ENCODE data around the gene TIMP3.
"Not testable (repeated sequence)": the region's sequence is repeated elsewhere in the genome, so short reads cannot be mapped to it uniquely, and the experiment has no call there.

Gene TIMP3

GRCh38 chr22:32855045-32855756, 53.7 kb downstream of the TIMP3 start:
- no peak for DNase-seq (ENCODE audit: low read depth)

- no peak for DNase-seq (ENCODE audit: low read depth)
Observed at GRCh38 chr22:32858121-32858703, 56.7 kb downstream of the TIMP3 start.

DNA sequence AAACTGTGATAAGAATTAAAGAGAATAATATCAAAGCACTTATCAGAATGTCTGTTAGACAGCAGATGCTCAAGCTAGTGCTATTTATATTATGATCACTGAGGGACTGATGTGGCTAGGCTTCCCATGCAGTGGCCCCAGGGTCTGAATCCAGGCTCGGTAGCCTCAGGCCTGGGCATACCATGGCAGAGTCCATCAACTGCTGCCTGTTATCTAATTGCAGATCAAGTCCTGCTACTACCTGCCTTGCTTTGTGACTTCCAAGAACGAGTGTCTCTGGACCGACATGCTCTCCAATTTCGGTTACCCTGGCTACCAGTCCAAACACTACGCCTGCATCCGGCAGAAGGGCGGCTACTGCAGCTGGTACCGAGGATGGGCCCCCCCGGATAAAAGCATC, 57.5 kb downstream of the TIMP3 start:
- no peak for DNase-seq (ENCODE audit: low read depth)

DNA sequence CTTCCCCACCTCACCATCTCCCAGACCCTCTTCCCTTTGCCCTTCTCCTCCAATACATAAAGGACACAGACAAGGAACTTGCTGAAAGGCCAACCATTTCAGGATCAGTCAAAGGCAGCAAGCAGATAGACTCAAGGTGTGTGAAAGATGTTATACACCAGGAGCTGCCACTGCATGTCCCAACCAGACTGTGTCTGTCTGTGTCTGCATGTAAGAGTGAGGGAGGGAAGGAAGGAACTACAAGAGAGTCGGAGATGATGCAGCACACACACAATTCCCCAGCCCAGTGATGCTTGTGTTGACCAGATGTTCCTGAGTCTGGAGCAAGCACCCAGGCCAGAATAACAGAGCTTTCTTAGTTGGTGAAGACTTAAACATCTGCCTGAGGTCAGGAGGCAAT, 58.2 kb downstream of the TIMP3 start:
- DNase-seq (ENCODE audit: low read depth) = no peak

DNA sequence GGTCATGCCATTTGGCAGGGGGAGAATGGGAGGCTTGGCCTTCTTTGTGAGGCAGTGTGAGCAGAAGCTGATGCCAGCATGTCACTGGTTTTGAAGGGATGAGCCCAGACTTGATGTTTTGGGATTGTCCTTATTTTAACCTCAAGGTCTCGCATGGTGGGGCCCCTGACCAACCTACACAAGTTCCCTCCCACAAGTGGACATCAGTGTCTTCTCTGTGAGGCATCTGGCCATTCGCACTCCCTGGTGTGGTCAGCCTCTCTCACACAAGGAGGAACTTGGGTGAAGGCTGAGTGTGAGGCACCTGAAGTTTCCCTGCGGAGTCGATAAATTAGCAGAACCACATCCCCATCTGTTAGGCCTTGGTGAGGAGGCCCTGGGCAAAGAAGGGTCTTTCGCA, 59.8 kb downstream of the TIMP3 start:
- no peak for DNase-seq (ENCODE audit: low read depth)

DNA sequence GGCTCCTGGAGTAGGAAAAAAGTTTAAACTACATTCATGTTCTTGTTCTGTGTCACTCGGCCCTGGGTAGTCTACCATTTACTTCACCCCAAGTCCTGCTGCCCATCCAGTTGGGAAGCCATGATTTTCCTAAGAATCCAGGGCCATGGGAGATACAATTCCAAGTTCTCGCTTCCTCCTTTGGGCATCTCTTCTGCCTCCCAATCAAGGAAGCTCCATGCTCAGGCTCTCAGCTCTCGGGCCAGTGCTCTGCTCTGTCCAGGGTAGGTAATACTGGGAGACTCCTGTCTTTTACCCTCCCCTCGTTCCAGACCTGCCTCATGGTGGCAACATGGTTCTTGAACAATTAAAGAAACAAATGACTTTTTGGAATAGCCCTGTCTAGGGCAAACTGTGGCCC, 60.6 kb downstream of the TIMP3 start:
- DNase-seq (ENCODE audit: low read depth) = no peak

GRCh38 chr22:32862936-32863661, 61.6 kb downstream of the TIMP3 start:
- DNase-seq (ENCODE audit: low read depth) = no peak

DNA sequence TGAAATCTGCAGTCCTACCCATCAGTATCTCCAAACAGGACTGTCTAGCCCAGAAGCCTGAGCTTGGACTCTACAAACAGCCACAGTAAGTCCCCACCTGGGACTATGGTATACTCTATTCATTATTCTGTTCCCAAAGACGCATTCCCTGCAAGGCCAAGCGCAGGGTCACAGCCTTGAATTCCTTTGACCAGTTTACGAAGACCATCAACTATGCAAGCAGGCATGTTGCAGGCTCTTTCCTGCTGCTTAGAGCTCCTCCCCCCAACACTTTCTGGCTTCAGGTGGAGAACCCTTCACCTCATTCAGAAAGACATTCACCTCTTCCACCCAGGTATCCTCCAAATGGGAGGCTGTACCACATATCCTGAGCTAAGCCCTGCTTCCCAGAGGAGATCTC, 62.5 kb downstream of the TIMP3 start:
- DNase-seq (ENCODE audit: low read depth) = no peak

- DNase-seq (ENCODE audit: low read depth) = no peak
Observed at GRCh38 chr22:32864596-32864995, 63.1 kb downstream of the TIMP3 start.

- DNase-seq (ENCODE audit: low read depth) = no peak
Observed at GRCh38 chr22:32866953-32867352, 65.4 kb downstream of the TIMP3 start.

DNA sequence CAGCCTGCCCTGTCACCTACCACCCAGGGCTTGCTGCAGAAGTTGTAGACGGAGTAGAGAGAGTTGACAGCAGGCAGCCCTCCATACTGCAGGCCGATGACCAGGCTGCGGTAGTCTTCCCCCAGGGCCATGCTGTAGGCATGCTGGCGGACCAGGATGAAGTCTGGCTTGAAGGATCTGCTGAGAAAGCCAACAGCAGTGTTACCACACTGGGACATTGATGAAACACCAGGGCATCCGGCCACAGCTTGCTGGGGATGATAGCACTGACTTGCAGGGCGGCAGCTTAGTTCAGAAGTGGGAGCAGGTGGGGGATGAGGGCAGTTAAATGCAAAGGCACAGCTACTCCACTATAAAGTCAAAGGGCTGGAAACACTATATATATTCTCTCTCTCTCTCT, 67.4 kb downstream of the TIMP3 start:
- no peak for DNase-seq (ENCODE audit: low read depth)

DNA sequence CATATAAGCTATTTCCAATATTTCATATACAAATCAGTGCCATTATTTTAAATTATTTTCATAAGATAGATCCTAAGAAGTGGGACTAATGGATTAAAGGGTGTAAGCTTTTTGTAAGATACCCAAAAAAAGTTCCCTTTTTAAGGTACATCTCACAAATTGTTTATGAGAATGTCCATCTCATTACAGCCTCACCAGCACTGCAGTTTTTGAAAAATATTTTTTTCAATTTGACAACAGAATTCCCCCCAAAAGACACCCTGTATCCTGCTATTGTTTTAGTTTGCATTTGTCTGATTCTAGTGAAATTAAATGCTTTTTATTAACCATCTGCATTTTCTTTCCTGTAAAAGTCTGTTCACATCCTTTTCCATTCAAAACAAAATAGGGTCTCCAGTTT, 69.0 kb downstream of the TIMP3 start:
- DNase-seq (ENCODE audit: low read depth) = no peak

- DNase-seq (ENCODE audit: low read depth) = not testable (repeated sequence)
Observed at GRCh38 chr22:32873604-32874003, 72.1 kb downstream of the TIMP3 start.

DNA sequence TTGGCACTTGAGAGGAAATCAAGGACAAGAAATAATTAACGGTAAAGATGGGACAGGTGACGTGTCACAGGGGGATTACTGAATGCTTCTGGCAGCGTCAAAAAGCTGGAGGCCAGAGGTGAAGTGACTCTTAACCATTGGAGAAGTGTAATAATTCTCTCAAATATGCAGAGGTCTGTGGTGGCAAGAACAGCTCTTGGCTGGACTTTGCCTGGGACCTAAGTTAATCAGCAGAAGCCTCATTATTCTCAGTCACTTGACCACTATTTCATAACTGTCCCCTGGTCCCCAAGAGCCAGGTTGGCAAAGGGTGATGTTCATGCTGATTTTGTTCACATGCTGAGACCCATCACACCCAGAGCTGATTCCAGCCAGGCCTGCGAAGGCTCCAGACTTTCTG, 72.9 kb downstream of the TIMP3 start:
- no peak for DNase-seq (ENCODE audit: low read depth)

GRCh38 chr22:32874976-32875375, 73.5 kb downstream of the TIMP3 start:
- no peak for DNase-seq (ENCODE audit: low read depth)

DNA sequence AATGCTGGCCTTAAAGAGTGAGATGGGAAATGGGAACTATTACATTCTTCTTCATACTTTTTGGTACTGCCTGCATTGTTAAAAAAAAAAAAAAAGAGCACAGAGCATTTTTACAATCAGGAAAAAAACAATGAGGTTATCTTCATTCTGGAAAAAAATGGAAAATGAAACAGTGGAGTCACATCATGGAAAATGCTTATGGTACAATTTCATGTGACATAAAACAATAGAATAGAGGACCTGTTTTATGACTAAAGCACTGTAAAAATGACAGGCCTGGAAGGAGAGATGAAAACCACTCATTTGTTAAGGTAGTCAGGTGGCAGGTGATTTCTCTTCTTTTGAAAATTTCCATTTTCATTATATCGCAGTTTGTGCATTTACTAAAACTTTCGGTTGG, 75.0 kb downstream of the TIMP3 start:
- DNase-seq (ENCODE audit: low read depth) = no peak

DNA sequence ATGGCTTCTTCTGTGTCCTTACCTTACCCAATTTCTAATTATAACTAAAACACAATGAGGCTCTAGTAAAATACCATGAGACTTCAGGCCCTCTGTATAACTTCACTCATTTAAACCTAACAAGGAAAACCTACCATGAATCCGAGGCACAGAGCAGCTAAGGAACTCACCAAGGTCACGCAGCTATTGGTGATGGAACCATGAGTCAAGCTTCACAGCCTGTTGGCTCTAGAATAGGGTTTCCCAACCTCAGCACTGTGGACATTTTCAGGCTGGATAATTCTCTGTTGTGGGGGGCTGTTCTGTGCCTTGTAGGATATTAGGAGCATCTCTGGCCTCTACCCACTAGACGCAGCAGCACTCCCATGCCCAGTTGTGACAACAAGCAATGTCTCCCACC, 75.7 kb downstream of the TIMP3 start:
- DNase-seq (ENCODE audit: low read depth) = no peak

- DNase-seq (ENCODE audit: low read depth) = no peak
Observed at GRCh38 chr22:32879550-32879949, 78.0 kb downstream of the TIMP3 start.

- no peak for DNase-seq (ENCODE audit: low read depth)
Observed at GRCh38 chr22:32880061-32880460, 78.6 kb downstream of the TIMP3 start.

GRCh38 chr22:32880505-32880892, 79.0 kb downstream of the TIMP3 start:
- no peak for DNase-seq (ENCODE audit: low read depth)

- DNase-seq (ENCODE audit: low read depth) = no peak
Observed at GRCh38 chr22:32880893-32881596, 79.5 kb downstream of the TIMP3 start.

DNA sequence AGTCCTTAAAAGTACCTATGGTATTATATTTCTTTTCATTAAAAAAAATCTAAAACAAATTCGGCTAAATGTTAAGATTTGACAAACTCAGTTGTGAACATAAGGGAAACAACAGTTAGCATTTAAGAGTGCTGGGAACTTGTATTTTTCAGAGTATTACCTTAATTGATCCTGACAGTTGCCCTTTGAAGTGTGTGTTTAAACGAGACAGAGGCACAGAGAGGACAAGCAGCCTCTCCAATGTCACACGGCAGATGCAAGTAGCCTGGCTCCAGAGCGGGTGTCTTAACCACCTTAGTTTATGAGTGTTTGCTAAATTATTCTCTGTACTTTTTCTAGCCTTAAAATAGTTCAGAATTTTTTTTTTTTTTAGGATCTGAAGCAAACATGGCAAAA, 80.9 kb downstream of the TIMP3 start:
- DNase-seq (ENCODE audit: low read depth) = no peak
